Thoracic aorta (tissue), 2 donors: ENCODE measurements around the gene TPBGL. TPM values are rescaled to one million over a fixed set of nuclear protein-coding genes. Genes with fewer than 3 reads are reported as not detected.

Source experiments
- ATAC-seq: fragments of 150-250 bp; one replicate; pipeline ENCODE4 v1.8.0; 2017; ENCODE audit warnings: low read depth; ENCODE audit not compliant: insufficient number of reproducible peaks, low FRiP score
- DNase-seq: peaks from one replicate; pipeline ENCODE4 v3.0.0-alpha.2; 2020; ENCODE audit warnings: low spot score
- H3K27ac ChIP-seq, 2 donors: fragments of 200-600 bp; sonication (generic); 1 replicate in 1 of 2; 2 replicates in 1 of 2; pipeline ENCODE4 v1.5.1; 2016; ENCODE audit warnings: mild to moderate bottlenecking in 2 of 2, moderate library complexity in 2 of 2
- H3K27me3 ChIP-seq: fragments of 200-600 bp; sonication (generic); replicated peaks from 2 replicates; pipeline ENCODE4 v1.6.0; 2016; ENCODE audit warnings: mild to moderate bottlenecking; ENCODE audit not compliant: insufficient read depth
- H3K36me3 ChIP-seq: fragments of 200-600 bp; sonication (generic); one replicate; pipeline ENCODE4 v1.5.1; 2016
- H3K4me1 ChIP-seq, 2 donors: fragments of 200-600 bp; sonication (generic); 1 replicate in 1 of 2; 2 replicates in 1 of 2; pipeline versions ENCODE4 v1.5.1 to v1.6.0; 2016; ENCODE audit warnings: low read depth in 2 of 2, mild to moderate bottlenecking in 1 of 2; ENCODE audit not compliant: control insufficient read depth in 1 of 2
- H3K4me3 ChIP-seq: fragments of 200-600 bp; sonication (generic); 2 replicates; pipeline ENCODE4 v1.5.1; 2016; ENCODE audit warnings: mild to moderate bottlenecking
- H3K9me3 ChIP-seq: fragments of 200-600 bp; sonication (generic); 2 replicates; pipeline ENCODE4 v1.5.1; 2016
- CTCF ChIP-seq: fragments of 200-600 bp; sonication (generic); IDR thresholded peaks from one replicate; pipeline ENCODE4 v1.5.1; 2019; ENCODE audit warnings: antibody characterized with exemption
- total RNA-seq, 2 donors: library from RNA; depleted of rRNA; stranded (reverse); fragments of >200 nt; gene quantifications; one replicate each; pipeline versions ENCODE4 v1.1.0 to v1.2.3, GENCODE V29; 2016

TPBGL gene
- total RNA-seq, 2 donors from 2014 or later: 0.21 TPM; not detected in 1

- H3K27me3 ChIP-seq: no peaks in the 10 kb centered on the region
- TF ChIP-seq CTCF: no peak
- no peak overlapping the region for H3K4me3 ChIP-seq
- H3K36me3 ChIP-seq: no peaks in the 10 kb centered on the region
- ATAC-seq: no peak
- H3K9me3 ChIP-seq: no peaks in the 10 kb centered on the region
- H3K27ac ChIP-seq: no peak overlapping the region
- H3K4me1 ChIP-seq: peaks cover 0 to 13% of the 10 kb centered on the region in 2 donors
- no peak for DNase-seq
Observed at GRCh38 chr11:75199412-75199955, 41.1 kb upstream of the TPBGL start.

- ATAC-seq (no peak), DNase-seq (no peak)
- H3K4me1 ChIP-seq: peaks cover 0 to 8% of the 10 kb centered on the region in 2 donors
- no peaks in the 10 kb centered on the region for H3K9me3 ChIP-seq
- no peaks in the 10 kb centered on the region for H3K36me3 ChIP-seq
- H3K4me3 ChIP-seq: no peak overlapping the region
- H3K27ac ChIP-seq: no peak overlapping the region
- no peak for TF ChIP-seq CTCF
- no peaks in the 10 kb centered on the region for H3K27me3 ChIP-seq
Observed at GRCh38 chr11:75200051-75200450, 40.5 kb upstream of the TPBGL start.

- no peak for TF ChIP-seq CTCF
- Histone ChIP-seq H3K9me3 (no peaks in the 10 kb centered on the region), H3K27me3 (no peaks in the 10 kb centered on the region), H3K27ac (no peak overlapping the region), H3K4me3 (no peak overlapping the region), H3K36me3 (no peaks in the 10 kb centered on the region), H3K4me1 (peaks cover 0 to 3% of the 10 kb centered on the region in 2 donors)
- ATAC-seq (no peak), DNase-seq (no peak)
Observed at GRCh38 chr11:75200531-75200930, 40.0 kb upstream of the TPBGL start.

GRCh38 chr11:75201771-75202170 is 38.8 kb upstream of the TPBGL start:
- TF ChIP-seq CTCF: no peak
- Histone ChIP-seq H3K36me3 (no peaks in the 10 kb centered on the region), H3K4me3 (no peak overlapping the region), H3K4me1 (no peaks in the 10 kb centered on the region), H3K27me3 (no peaks in the 10 kb centered on the region), H3K9me3 (no peaks in the 10 kb centered on the region), H3K27ac (no peak overlapping the region)
- no peak for ATAC-seq
- DNase-seq: no peak

GRCh38 chr11:75202195-75202594 is 38.4 kb upstream of the TPBGL start:
- H3K4me1 ChIP-seq: no peaks in the 10 kb centered on the region
- H3K4me3 ChIP-seq: no peak overlapping the region
- no peaks in the 10 kb centered on the region for H3K27me3 ChIP-seq
- no peak for TF ChIP-seq CTCF
- H3K27ac ChIP-seq: no peak overlapping the region
- no peak for DNase-seq
- ATAC-seq: no peak
- no peaks in the 10 kb centered on the region for H3K36me3 ChIP-seq
- H3K9me3 ChIP-seq: no peaks in the 10 kb centered on the region
